Stimulated activated CD4-positive, alpha-beta T cell treated with anti-CD3 and anti-CD28 coated beads, Interleukin-2, amount 100 ng/mL, for 24 hours (primary cell): ENCODE measurements around the gene IMMP2L.
"Not testable (repeated sequence)": the region's sequence is repeated elsewhere in the genome, so short reads cannot be mapped to it uniquely, and the experiment has no call there.

ENCODE experiments used
- DNase-seq, 2 donors: peaks; one replicate each; pipeline ENCODE4 v3.0.0-alpha.2; 2020

IMMP2L gene

DNA sequence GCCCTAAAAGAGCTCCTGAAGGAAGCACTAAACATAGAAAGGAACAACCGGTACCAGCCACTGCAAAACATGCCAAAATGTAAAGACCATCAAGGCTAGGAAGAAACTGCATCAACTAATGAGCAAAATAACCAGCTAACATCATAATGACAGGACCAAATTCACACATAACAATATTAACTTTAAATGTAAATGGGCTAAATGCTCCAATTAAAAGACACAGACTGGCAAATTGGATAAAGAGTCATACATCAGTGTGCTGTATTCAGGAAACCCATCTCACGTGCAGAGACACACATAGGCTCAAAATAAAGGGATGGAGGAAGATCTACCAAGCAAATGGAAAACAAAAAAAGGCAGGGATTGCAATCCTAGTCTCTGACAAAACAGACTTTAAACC, 60.5 kb downstream of the IMMP2L start:
- DNase-seq, result not testable (repeated sequence)

GRCh38 chr7:111499027-111499426, 63.3 kb downstream of the IMMP2L start:
- no peak for DNase-seq

- no peak for DNase-seq
These were observed 63.8 kb downstream of the IMMP2L start for GRCh38 chr7:111498391-111499007.

- no peak for DNase-seq
These were observed 67.0 kb downstream of the IMMP2L start for GRCh38 chr7:111495173-111495810.

- no peak for DNase-seq
These were observed 70.1 kb downstream of the IMMP2L start for GRCh38 chr7:111492234-111492633.

DNA sequence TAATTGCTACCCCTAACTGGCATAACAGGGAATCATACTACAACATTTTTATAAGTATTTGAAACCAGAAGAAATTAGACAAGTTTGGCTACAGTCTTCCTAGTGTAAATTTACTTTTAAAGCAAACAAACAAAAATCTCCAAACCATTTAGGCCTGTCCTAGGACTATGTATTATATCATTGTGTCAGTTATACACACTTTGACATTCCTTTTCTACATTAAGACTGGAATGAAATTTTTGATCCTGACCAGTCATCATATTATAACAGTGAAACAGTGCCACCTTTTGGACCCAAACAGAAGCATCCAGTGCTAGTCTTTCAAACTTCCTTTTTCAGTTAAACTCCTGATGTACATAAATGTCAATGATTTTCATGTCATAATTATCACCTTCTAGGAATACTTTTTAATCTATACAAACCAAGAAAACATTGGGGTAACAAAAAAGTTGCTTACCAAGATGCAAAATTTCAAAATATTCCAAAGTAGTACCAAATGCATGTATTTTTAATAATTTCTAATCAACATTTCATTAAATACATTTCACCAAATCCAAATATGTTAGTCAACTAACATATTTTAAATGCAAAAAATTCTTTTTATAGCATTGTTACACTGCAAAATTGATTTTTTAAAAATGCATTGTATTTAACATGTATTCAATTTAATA, 75.7 kb downstream of the IMMP2L start:
- no peak for DNase-seq

GRCh38 chr7:111485701-111486380, 76.5 kb downstream of the IMMP2L start:
- no peak for DNase-seq

DNA sequence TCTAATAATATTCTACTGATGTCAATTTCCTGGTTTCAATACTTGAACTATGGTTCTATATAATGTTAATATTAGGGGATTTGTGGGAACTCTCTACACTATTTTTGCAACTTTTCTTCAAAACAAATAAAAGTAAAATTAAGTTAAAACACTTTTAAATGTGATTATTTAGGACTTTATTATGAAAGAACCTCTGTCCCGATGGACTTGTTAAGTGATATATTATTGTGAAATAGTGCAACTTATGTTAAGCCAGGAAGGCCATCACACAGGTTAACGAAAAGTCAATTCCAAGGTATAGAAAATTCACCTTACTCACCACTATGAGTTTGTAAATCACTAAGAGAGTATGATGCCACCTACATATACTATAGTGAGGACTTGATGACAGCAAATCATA, 79.2 kb downstream of the IMMP2L start:
- no peak for DNase-seq

- no peak for DNase-seq
These were observed 84.6 kb downstream of the IMMP2L start for GRCh38 chr7:111477462-111478225.

- no peak for DNase-seq
These were observed 85.6 kb downstream of the IMMP2L start for GRCh38 chr7:111476586-111477293.

GRCh38 chr7:111475959-111476358, 86.3 kb downstream of the IMMP2L start:
- no peak for DNase-seq

DNA sequence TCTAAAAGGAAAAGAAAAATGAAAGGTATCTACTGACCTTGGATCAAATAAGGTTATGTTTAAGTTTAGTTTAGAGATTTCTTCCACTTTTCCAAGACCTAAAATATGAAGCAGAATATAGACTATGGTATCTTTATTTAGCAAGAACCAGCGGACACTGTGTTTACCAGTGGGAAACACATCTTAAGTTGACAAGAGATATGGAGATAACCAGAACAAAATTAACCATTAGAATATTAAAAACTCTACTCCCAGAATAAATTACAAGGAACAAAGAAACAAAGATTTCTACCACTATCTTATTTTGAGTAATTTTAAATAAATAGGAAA, 86.9 kb downstream of the IMMP2L start:
- no peak for DNase-seq

DNA sequence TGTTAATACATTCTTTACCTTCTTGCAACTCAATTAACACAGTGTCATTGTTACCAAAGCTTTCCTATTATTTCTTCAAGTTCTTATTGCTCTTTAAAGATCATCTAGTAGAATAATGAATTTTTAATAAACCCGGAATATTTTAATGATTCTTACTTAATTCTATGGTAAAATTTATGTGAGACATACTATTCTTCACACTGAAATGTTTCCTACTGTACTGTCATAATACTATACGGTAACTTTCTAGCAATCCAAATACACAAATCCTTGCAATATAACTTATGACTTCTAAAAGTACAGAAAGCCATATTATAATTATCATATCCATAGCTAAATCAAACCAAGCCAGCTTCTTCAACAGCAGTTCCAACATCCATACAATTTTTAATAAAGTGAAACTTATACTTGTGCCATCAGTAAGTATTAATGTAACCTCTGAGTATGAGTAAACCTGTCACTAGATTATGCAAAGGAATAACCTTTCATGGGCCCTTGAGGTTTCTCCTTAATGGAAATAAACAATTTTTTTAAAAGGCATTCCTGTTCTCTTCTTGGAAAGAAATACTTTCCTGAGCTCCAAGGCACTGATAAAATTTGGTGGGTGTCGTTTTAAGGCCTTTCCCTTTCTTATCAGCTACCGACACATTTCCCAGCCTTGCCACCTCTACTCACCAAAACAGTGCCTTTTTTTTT, 87.4 kb downstream of the IMMP2L start:
- DNase-seq, result no peak

DNA sequence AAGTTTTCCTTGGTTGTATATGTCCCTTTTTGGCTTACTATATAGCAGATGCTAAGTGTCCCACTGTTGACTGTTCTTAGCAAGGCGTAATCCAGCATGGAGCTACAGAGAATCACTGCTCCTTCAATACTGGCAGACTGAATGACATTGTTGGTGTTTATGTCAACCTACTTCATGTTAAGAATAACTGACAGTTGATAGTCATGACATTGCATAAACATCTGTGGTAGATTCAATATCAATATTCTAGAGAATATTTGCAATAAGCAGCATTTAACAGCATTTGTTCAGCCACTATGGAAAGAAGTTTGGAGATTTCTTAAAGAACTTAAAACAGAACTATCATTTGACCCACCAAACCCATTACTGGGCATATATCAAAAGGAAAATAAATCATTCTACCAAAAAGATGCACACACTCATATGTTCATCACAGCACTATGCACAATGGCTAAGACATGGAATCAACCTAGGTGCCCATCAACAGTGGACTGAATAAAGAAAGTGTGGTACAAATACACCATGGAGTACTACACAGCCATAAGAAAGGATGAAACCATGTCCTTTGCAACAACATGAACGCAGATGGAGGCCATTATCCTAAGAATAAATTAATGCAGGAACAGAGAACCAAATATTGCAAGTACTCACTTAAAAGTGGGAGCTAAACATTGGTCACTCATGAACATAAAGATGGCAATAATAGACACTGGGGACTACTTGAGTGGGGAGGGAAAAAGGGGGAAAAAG, 88.7 kb downstream of the IMMP2L start:
- DNase-seq, result no peak

GRCh38 chr7:111470998-111471397, 91.3 kb downstream of the IMMP2L start:
- no peak for DNase-seq

GRCh38 chr7:111469894-111470293, 92.4 kb downstream of the IMMP2L start:
- DNase-seq, result not testable (repeated sequence)

DNA sequence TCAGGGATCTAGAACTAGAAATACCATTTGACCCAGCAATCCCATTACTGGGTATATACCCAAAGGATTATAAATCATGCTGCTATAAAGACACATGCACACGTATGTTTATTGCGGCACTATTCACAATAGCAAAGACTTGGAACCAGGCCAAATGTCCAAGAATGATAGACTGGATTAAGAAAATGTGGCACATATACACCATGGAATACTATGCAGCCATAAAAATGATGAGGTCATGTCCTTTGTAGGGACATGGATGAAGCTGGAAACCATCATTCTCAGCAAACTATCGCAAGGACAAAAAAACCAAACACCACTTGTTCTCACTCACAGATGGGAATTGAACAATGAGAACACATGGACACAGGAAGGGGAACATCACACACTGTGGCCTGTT, 96.5 kb downstream of the IMMP2L start:
- DNase-seq, result not testable (repeated sequence)

GRCh38 chr7:111460695-111461094, 101.6 kb downstream of the IMMP2L start:
- no peak for DNase-seq

DNA sequence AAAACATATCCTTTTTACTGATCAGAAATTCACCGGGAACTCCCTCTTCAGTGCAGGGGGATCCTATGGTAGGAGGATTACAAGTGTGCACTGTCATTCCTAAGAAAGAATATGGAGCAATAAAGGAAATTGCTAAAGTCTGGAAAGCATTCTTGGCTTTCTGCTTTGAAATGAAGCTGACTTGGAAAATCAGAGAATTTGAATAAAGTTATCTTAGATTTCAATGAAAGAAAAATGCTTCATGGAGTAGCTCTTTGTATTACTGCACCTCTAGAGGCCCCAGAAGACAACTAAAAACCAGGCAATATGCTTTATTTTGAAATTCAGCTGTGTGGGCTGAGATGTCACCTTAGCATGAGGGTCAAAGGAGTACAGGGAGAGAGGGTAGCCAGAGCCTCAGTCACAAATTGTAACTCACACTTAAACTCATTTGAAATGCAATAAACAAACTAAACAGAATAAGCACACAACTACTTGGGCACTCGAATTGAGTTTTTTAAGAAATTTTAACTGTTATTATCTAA, 102.5 kb downstream of the IMMP2L start:
- DNase-seq, result no peak

- no peak for DNase-seq
These were observed 103.1 kb downstream of the IMMP2L start for GRCh38 chr7:111459065-111459756.
